WTC11 (cell line): Measurements from ENCODE around the gene RBM26. TPM values are rescaled to one million over a fixed set of nuclear protein-coding genes. Genes with fewer than 3 reads are reported as not detected.

Experiments used
- ATAC-seq: fragments of 200-7000 bp; cut with Tn5 transposase; 2 replicates; pipeline ENCODE4 v1.10.0; 2021; ENCODE audit warnings: mild to moderate bottlenecking, moderate library complexity
- CTCF ChIA-PET: fragments of 300-600 bp; sonication (Branson Sonifier 250); formaldehyde crosslinking; loops from one replicate; lab custom pipeline; 2021; ENCODE audit warnings: antibody characterized with exemption; lab: Charles Lee
- POLR2A ChIA-PET: fragments of 350-600 bp; sonication (Branson Sonifier 250); formaldehyde crosslinking; loops from one replicate; lab custom pipeline; 2021; ENCODE audit warnings: antibody characterized with exemption; lab: Charles Lee
- DNase-seq: peaks from one replicate; pipeline ENCODE4 v3.0.0; 2021; ENCODE audit warnings: low spot score
- H3K27ac Mint-ChIP-seq: 2 replicates; pipeline ENCODE4 v1.8.0; 2021; ENCODE audit warnings: mixed read lengths
- H3K27me3 Mint-ChIP-seq: 2 replicates; pipeline ENCODE4 v1.8.0; 2021; ENCODE audit warnings: low read depth, mild to moderate bottlenecking, moderate library complexity, mixed read lengths
- H3K36me3 Mint-ChIP-seq: 2 replicates; pipeline ENCODE4 v1.8.0; 2021; ENCODE audit warnings: mixed read lengths
- H3K4me1 Mint-ChIP-seq: 2 replicates; pipeline ENCODE4 v1.8.0; 2022; ENCODE audit warnings: mixed read lengths
- H3K4me3 Mint-ChIP-seq: 2 replicates; pipeline ENCODE4 v1.8.0; 2021; ENCODE audit warnings: mild to moderate bottlenecking, moderate library complexity, mixed read lengths
- H3K9me3 Mint-ChIP-seq: 2 replicates; pipeline ENCODE4 v1.8.0; 2021; ENCODE audit warnings: mixed read lengths
- EMX1 ChIP-seq: fragments of 250-450 bp; sonication (Bioruptor Pico); IDR thresholded peaks from 2 replicates; pipeline ENCODE4 v1.8.0; 2021; ENCODE audit warnings: mild to moderate bottlenecking
- ETV6 ChIP-seq: sonication (generic); formaldehyde crosslinking; IDR thresholded peaks from 2 replicates; pipeline ENCODE4 v1.8.1; 2022; ENCODE audit warnings: mild to moderate bottlenecking, missing genetic modification reagents
- FOXK1 ChIP-seq: sonication (generic); formaldehyde crosslinking; IDR thresholded peaks from 2 replicates; pipeline ENCODE4 v1.8.0; 2022; ENCODE audit warnings: mild to moderate bottlenecking, moderate library complexity, missing genetic modification reagents
- GTF2I ChIP-seq: fragments of 250-450 bp; sonication (Bioruptor Pico); conservative IDR thresholded peaks from 2 replicates; pipeline ENCODE4 v1.4.0; 2021; ENCODE audit warnings: mild to moderate bottlenecking
- JUN ChIP-seq: sonication (generic); formaldehyde crosslinking; IDR thresholded peaks from 2 replicates; pipeline ENCODE4 v1.8.0; 2023; ENCODE audit warnings: mild to moderate bottlenecking, missing genetic modification reagents
- MXD4 ChIP-seq: fragments of 250-450 bp; sonication (Bioruptor Pico); IDR thresholded peaks from 2 replicates; pipeline ENCODE4 v1.8.0; 2021; ENCODE audit warnings: mild to moderate bottlenecking, moderate library complexity, borderline replicate concordance
- NFE2L1 ChIP-seq: sonication (generic); formaldehyde crosslinking; IDR thresholded peaks from 2 replicates; pipeline ENCODE4 v1.8.1; 2023; ENCODE audit warnings: missing genetic modification reagents
- NR1H2 ChIP-seq: sonication (generic); formaldehyde crosslinking; IDR thresholded peaks from 2 replicates; pipeline ENCODE4 v1.9.0; 2021; ENCODE audit warnings: mild to moderate bottlenecking, moderate library complexity, missing genetic modification reagents
- NR2C2 ChIP-seq: sonication (generic); formaldehyde crosslinking; IDR thresholded peaks from 2 replicates; pipeline ENCODE4 v1.8.0; 2022; ENCODE audit warnings: mild to moderate bottlenecking, missing genetic modification reagents
- PRRX2 ChIP-seq: fragments of 250-450 bp; sonication (Bioruptor Pico); IDR thresholded peaks from 2 replicates; pipeline ENCODE4 v1.8.0; 2021; ENCODE audit warnings: mild to moderate bottlenecking
- TEAD4 ChIP-seq: sonication (generic); formaldehyde crosslinking; IDR thresholded peaks from 2 replicates; pipeline ENCODE4 v1.8.0; 2022; ENCODE audit warnings: mild to moderate bottlenecking, missing genetic modification reagents
- ZNF219 ChIP-seq: sonication (generic); formaldehyde crosslinking; IDR thresholded peaks from 2 replicates; pipeline ENCODE4 v1.8.0; 2023; ENCODE audit warnings: missing genetic modification reagents, mild to moderate bottlenecking, borderline replicate concordance
- ZNF232 ChIP-seq: sonication (generic); formaldehyde crosslinking; IDR thresholded peaks from 2 replicates; pipeline ENCODE4 v1.8.0; 2022; ENCODE audit warnings: mild to moderate bottlenecking, missing genetic modification reagents
- total RNA-seq: library from RNA; stranded (reverse); gene quantifications from 3 replicates; pipeline ENCODE4 v1.2.3, GENCODE V29; 2021
- TF ChIP-seq, protein P1 (sequence below): sonication (generic); formaldehyde crosslinking; IDR thresholded peaks from 2 replicates; pipeline ENCODE4 v1.8.0; 2022; ENCODE audit warnings: missing genetic modification reagents
- TF ChIP-seq, protein P2 (sequence below): sonication (generic); formaldehyde crosslinking; IDR thresholded peaks from 2 replicates; pipeline ENCODE4 v1.8.0; 2022; ENCODE audit warnings: mild to moderate bottlenecking, missing genetic modification reagents
- TF ChIP-seq, protein P3 (sequence below): sonication (generic); formaldehyde crosslinking; IDR thresholded peaks from 2 replicates; pipeline ENCODE4 v1.8.0; 2022; ENCODE audit warnings: mild to moderate bottlenecking, missing genetic modification reagents
- TF ChIP-seq, protein P4 (sequence below): sonication (generic); formaldehyde crosslinking; IDR thresholded peaks from 2 replicates; pipeline ENCODE4 v1.8.1; 2022; ENCODE audit warnings: mild to moderate bottlenecking, missing genetic modification reagents, moderate library complexity, borderline replicate concordance
- TF ChIP-seq, protein P5 (sequence below): sonication (generic); formaldehyde crosslinking; IDR thresholded peaks from 2 replicates; pipeline ENCODE4 v1.8.1; 2023; ENCODE audit warnings: mild to moderate bottlenecking, missing genetic modification reagents
- TF ChIP-seq, protein P6 (sequence below): sonication (generic); formaldehyde crosslinking; IDR thresholded peaks from 2 replicates; pipeline ENCODE4 v1.8.0; 2023; ENCODE audit warnings: mild to moderate bottlenecking, missing genetic modification reagents
- TF ChIP-seq, protein P7 (sequence below): sonication (generic); formaldehyde crosslinking; conservative IDR thresholded peaks from 2 replicates; pipeline ENCODE4 v1.8.1; 2023; ENCODE audit warnings: mild to moderate bottlenecking, low read depth, missing genetic modification reagents, moderate library complexity

The RBM26 gene
- total RNA-seq, 1 experiment from 2014 or later: 64.1 TPM

DNA sequence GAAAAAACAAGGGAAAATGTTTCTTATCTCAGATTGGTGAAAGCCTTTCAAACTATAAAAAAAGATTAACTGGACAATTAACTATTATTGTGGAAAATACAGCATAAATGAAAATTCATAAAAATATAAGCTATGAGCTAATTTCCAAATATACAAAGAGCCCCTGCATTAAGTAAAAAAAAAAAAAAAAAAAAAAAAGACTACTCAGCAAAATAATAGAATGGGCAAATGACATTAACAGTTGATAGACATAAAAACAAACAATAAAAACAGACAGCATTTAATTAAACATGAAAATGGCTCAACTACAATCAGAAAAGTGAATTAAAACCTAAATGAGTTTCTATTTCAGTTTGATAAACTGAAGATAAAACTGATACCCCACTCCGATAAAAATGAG lies 77.5 kb downstream of the RBM26 start:
- no peak for DNase-seq
- Mint-ChIP-seq H3K27me3 (no peaks in the 10 kb centered on the region), H3K36me3 (peaks cover 28% of the 10 kb centered on the region)
- TF ChIP-seq, protein P1, sequence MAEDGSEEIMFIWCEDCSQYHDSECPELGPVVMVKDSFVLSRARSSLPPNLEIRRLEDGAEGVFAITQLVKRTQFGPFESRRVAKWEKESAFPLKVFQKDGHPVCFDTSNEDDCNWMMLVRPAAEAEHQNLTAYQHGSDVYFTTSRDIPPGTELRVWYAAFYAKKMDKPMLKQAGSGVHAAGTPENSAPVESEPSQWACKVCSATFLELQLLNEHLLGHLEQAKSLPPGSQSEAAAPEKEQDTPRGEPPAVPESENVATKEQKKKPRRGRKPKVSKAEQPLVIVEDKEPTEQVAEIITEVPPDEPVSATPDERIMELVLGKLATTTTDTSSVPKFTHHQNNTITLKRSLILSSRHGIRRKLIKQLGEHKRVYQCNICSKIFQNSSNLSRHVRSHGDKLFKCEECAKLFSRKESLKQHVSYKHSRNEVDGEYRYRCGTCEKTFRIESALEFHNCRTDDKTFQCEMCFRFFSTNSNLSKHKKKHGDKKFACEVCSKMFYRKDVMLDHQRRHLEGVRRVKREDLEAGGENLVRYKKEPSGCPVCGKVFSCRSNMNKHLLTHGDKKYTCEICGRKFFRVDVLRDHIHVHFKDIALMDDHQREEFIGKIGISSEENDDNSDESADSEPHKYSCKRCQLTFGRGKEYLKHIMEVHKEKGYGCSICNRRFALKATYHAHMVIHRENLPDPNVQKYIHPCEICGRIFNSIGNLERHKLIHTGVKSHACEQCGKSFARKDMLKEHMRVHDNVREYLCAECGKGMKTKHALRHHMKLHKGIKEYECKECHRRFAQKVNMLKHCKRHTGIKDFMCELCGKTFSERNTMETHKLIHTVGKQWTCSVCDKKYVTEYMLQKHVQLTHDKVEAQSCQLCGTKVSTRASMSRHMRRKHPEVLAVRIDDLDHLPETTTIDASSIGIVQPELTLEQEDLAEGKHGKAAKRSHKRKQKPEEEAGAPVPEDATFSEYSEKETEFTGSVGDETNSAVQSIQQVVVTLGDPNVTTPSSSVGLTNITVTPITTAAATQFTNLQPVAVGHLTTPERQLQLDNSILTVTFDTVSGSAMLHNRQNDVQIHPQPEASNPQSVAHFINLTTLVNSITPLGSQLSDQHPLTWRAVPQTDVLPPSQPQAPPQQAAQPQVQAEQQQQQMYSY: no peak
- TF ChIP-seq NR1H2 (CRISPR knock-in tag) (no peak), MXD4 (CRISPR knock-in tag) (no peak), PRRX2 (CRISPR knock-in tag) (no peak), ZNF232 (CRISPR knock-in tag) (no peak), GTF2I (CRISPR knock-in tag) (no peak), EMX1 (no peak), ZNF219 (CRISPR knock-in tag) (no peak), FOXK1 (no peak), NFE2L1 (no peak), TEAD4 (CRISPR knock-in tag) (no peak), JUN (CRISPR knock-in tag) (no peak), ETV6 (CRISPR knock-in tag) (no peak), NR2C2 (CRISPR knock-in tag) (no peak)
- TF ChIP-seq, protein P2, sequence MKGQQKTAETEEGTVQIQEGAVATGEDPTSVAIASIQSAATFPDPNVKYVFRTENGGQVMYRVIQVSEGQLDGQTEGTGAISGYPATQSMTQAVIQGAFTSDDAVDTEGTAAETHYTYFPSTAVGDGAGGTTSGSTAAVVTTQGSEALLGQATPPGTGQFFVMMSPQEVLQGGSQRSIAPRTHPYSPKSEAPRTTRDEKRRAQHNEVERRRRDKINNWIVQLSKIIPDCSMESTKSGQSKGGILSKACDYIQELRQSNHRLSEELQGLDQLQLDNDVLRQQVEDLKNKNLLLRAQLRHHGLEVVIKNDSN (CRISPR knock-in tag): no peak
- TF ChIP-seq, protein P3, sequence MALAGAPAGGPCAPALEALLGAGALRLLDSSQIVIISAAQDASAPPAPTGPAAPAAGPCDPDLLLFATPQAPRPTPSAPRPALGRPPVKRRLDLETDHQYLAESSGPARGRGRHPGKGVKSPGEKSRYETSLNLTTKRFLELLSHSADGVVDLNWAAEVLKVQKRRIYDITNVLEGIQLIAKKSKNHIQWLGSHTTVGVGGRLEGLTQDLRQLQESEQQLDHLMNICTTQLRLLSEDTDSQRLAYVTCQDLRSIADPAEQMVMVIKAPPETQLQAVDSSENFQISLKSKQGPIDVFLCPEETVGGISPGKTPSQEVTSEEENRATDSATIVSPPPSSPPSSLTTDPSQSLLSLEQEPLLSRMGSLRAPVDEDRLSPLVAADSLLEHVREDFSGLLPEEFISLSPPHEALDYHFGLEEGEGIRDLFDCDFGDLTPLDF (CRISPR knock-in tag): no peak
- TF ChIP-seq, protein P4, sequence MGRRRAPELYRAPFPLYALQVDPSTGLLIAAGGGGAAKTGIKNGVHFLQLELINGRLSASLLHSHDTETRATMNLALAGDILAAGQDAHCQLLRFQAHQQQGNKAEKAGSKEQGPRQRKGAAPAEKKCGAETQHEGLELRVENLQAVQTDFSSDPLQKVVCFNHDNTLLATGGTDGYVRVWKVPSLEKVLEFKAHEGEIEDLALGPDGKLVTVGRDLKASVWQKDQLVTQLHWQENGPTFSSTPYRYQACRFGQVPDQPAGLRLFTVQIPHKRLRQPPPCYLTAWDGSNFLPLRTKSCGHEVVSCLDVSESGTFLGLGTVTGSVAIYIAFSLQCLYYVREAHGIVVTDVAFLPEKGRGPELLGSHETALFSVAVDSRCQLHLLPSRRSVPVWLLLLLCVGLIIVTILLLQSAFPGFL (CRISPR knock-in tag): no peak
- TF ChIP-seq, protein P5, sequence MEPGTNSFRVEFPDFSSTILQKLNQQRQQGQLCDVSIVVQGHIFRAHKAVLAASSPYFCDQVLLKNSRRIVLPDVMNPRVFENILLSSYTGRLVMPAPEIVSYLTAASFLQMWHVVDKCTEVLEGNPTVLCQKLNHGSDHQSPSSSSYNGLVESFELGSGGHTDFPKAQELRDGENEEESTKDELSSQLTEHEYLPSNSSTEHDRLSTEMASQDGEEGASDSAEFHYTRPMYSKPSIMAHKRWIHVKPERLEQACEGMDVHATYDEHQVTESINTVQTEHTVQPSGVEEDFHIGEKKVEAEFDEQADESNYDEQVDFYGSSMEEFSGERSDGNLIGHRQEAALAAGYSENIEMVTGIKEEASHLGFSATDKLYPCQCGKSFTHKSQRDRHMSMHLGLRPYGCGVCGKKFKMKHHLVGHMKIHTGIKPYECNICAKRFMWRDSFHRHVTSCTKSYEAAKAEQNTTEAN (CRISPR knock-in tag): no peak
- TF ChIP-seq, protein P6, sequence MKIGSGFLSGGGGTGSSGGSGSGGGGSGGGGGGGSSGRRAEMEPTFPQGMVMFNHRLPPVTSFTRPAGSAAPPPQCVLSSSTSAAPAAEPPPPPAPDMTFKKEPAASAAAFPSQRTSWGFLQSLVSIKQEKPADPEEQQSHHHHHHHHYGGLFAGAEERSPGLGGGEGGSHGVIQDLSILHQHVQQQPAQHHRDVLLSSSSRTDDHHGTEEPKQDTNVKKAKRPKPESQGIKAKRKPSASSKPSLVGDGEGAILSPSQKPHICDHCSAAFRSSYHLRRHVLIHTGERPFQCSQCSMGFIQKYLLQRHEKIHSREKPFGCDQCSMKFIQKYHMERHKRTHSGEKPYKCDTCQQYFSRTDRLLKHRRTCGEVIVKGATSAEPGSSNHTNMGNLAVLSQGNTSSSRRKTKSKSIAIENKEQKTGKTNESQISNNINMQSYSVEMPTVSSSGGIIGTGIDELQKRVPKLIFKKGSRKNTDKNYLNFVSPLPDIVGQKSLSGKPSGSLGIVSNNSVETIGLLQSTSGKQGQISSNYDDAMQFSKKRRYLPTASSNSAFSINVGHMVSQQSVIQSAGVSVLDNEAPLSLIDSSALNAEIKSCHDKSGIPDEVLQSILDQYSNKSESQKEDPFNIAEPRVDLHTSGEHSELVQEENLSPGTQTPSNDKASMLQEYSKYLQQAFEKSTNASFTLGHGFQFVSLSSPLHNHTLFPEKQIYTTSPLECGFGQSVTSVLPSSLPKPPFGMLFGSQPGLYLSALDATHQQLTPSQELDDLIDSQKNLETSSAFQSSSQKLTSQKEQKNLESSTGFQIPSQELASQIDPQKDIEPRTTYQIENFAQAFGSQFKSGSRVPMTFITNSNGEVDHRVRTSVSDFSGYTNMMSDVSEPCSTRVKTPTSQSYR (CRISPR knock-in tag): no peak
- TF ChIP-seq, protein P7, sequence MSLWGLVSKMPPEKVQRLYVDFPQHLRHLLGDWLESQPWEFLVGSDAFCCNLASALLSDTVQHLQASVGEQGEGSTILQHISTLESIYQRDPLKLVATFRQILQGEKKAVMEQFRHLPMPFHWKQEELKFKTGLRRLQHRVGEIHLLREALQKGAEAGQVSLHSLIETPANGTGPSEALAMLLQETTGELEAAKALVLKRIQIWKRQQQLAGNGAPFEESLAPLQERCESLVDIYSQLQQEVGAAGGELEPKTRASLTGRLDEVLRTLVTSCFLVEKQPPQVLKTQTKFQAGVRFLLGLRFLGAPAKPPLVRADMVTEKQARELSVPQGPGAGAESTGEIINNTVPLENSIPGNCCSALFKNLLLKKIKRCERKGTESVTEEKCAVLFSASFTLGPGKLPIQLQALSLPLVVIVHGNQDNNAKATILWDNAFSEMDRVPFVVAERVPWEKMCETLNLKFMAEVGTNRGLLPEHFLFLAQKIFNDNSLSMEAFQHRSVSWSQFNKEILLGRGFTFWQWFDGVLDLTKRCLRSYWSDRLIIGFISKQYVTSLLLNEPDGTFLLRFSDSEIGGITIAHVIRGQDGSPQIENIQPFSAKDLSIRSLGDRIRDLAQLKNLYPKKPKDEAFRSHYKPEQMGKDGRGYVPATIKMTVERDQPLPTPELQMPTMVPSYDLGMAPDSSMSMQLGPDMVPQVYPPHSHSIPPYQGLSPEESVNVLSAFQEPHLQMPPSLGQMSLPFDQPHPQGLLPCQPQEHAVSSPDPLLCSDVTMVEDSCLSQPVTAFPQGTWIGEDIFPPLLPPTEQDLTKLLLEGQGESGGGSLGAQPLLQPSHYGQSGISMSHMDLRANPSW (CRISPR knock-in tag): no peak
- TF ChIP-seq, all 79 proteins: peak for 0
- ChIA-PET POLR2A (no interaction called here), CTCF (interaction anchor here (0.6 kb wide), 1 partner anchor 308 kb away, joined by 3 read pairs; no protein-coding TSS in a partner anchor)
- H3K4me1 Mint-ChIP-seq: no peaks in the 10 kb centered on the region
- H3K27ac Mint-ChIP-seq: no peak overlapping the region
- no peak for ATAC-seq
- H3K4me3 Mint-ChIP-seq: no peak overlapping the region
- no peaks in the 10 kb centered on the region for H3K9me3 Mint-ChIP-seq
